GM13977 (cell line): ENCODE data around the gene POLE4.

Experiments used
- DNase-seq: peaks from one replicate; pipeline ENCODE4 v3.0.0; 2012; ENCODE audit warnings: low spot score
- CTCF ChIP-seq: IDR thresholded peaks from 2 replicates; pipeline ENCODE4 v1.5.1; 2012; ENCODE audit warnings: mild to moderate bottlenecking, control low read depth; ENCODE audit not compliant: insufficient read depth; ENCODE audit errors: extremely low read depth, missing control alignments
- in situ Hi-C: fragments of 300-500 bp; cut with MboI; formaldehyde crosslinking; loops from one replicate; pipeline ENCODE4 v1.12.0; 2022; ENCODE audit warnings: low sequenced_read_pairs, low pct_unique_long_range_greater_than_20kb, mixed read lengths, inconsistent platforms; ENCODE audit not compliant: unreplicated experiment

POLE4 gene

DNA sequence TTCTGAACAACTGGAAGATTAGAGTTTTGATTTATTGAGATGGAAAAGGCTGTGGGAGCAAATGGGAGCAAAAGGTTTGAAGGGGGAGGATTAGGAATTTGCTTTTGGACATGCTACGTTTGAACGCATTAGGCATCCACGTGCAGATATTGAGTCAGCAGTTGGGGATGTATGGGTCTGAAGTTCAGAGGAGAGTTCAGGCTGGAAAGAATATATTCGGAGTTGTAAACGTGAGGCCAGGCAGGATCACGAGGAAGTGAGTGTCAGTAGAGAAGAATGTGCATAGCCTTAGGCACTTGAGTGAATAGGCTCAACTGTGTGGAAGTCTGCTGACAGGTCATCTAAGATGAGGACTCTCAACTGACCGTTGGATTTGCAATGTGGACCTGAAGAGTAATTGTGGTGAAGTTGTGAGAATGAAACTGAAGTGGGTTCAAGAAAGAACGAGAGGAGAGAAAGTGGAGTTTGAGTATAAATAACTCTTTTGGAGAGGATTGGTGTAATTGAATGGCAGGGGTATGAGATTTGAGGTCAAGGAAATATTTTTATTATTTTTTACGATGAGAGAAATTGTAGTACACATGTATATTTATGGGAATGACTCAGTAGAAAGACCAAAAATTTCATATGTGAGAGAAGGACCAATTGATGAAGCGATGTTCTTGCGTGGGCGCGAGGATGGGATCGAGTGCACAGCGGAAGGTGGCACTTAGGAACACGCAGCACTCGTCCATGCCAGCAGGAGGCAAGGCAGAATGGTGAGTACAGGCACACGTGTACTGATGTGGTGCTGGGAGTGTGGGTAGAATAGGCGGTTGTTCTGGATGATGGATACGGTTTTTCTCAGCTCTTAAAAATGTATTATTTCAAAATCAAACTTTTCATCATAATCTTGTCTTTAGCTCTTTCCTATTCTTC lies 40.5 kb upstream of the POLE4 start:
- in situ Hi-C loops: loop anchor here (25.0 kb wide), 1 partner anchor 694 kb away; no protein-coding TSS in a partner anchor
- DNase-seq: no peak
- no peak for TF ChIP-seq CTCF

DNA sequence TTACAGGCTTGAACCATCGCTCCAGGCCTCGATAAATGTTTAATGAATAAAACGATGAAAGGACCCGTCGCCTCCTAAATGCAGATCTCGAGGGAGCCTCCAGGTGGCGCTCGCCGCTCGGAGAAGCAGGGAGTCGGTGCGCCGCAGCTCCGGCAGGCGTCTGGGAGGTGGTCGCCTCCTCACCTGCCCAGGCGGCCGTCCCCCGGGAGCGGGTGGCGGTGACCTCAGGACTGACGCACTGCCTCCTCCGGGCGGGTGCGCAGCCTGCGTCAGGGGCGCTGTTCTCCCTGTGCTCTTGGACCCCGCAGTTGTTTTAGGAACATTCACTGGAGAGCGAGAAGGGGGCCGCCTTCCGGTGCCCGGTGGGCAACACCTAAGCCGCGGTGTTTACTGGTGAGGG lies 38.6 kb upstream of the POLE4 start:
- in situ Hi-C loops: loop anchor here (25.0 kb wide), 1 partner anchor 692 kb away; no protein-coding TSS in a partner anchor
- peak; percentile 81 for DNase-seq
- TF ChIP-seq CTCF: peak; percentile 88

GRCh38 chr2:74921236-74921736 lies 37.2 kb upstream of the POLE4 start:
- in situ Hi-C loops: loop anchor here (25.0 kb wide), 1 partner anchor 691 kb away; no protein-coding TSS in a partner anchor

GRCh38 chr2:74922592-74923227 lies 35.7 kb upstream of the POLE4 start:
- in situ Hi-C loops: loop anchor here (25.0 kb wide), 1 partner anchor 690 kb away; no protein-coding TSS in a partner anchor
- no peak for DNase-seq

More at GRCh38 chr2:74921236-74921736, 37.2 kb upstream of the POLE4 start:
- no peak for DNase-seq
- TF ChIP-seq CTCF: no peak

DNA sequence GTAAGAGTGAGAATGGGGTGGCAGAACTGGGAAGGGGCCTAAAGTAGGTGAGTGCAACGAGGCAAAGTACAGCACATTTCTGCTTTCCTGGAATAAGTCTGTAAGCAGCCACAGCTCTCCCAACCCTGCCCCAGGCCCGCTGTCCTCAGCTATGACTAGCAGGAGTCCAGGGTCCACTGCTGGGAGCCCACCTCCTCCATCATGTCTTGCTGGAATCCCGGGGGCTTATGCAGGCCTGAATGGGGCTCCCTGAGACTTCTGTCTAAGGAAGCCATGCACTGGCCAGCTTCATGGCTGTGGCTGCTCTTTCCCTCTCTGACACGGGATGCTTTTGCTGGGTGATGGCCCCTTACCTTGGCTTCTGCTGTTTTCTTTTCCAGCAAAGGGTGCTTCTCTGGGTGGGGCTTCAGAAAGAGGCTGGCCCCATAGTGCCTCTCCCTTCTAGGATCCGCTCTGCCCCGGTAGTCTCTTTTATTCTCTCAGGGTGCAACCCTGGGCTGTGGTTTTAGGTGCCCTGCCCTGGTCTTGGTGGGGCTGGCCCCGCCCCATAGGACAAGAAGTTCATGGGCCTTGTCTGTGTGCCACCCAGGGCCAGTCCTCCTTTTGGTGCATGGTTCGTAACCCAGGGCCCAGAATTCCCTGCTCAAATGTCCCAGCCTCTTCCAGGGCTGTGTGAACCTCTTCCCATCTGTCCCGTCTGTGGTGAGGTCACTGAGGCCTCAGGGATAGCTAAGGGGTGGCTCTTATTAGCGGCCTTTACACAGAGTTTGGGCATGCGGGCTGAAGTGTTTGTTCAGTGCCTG lies 33.8 kb upstream of the POLE4 start:
- in situ Hi-C loops: loop anchor here (25.0 kb wide), 1 partner anchor 688 kb away; no protein-coding TSS in a partner anchor
- DNase-seq: no peak
- no peak for TF ChIP-seq CTCF

More at GRCh38 chr2:74922592-74923227, 35.7 kb upstream of the POLE4 start:
- no peak for TF ChIP-seq CTCF

DNA sequence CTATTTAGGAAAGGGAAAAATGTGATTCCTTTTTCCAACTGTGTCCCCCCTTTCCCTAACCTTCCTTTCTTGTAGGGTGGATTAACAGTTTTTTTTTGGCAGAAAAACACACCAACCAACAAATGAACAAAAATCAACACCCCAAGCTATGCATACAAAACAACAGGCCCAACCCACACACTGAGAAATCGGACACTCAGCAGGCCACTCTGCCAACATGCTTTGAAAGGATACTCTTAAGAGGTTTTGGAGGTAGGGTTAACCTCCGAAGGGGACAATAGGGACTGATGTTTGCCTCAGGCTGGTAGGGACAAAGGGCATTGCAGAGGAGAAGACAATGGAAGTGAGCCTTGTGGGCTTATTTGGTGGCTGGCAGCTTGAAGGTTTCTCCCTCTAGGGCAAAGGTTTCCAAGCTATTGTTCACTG lies 33.1 kb upstream of the POLE4 start:
- in situ Hi-C loops: no loop called here
- no peak for DNase-seq
- TF ChIP-seq CTCF: no peak
